ENCODE results near the gene C1orf56.

DNA sequence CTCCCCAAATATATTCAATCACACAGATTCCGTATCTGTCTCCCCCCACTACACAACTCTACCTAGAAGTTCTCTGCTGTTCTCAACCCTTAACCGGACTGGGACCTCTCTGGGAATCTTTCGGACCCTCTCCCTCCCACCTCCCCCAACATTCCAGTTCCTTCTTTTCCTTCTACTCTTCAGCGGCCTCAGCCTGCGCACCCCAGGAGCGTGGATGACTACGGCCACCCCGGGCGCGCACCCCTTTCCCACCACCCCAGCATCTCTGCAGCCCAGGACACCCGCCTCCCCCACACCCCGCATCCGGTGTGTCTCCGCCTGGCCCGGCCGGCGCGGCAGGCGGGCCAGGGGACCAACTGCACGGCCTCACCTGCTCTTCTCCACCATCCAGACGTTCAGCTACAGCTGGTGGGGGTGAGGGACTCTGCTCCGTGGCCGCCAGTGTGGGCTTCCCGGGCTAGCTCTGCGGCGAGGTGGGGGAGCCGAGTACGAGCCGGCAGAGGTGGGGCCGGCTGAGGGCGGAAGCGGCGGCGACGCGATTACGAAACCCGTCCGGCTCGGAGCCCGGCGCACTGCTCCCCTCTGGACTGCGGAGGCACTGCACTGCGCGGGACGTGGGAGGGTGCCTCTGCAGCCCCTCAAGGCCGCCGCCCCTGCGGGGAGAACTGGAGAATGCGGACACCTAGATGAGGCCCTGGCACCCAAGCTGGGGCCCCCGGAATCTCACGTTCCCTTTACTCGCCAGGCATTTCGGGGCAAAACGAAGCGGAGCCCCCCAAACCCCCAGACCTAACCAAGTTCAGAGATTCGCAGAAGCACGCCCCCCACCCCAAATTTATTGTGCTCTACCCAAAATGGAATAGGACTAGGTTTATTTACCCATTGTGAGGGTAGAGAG is 11.8 kb downstream of the C1orf56 start, which contains the start of gene CDC42SE1:
- TF ChIP-seq POLR2A (IDR thresholded peaks at IDR 0.05) (peak; percentile 40 to 81 (median 75)), POLR2AphosphoS5 (IDR thresholded peaks at IDR 0.05) (peak; percentile 98 to 99 (median 98))
- TF ChIP-seq, protein P1, sequence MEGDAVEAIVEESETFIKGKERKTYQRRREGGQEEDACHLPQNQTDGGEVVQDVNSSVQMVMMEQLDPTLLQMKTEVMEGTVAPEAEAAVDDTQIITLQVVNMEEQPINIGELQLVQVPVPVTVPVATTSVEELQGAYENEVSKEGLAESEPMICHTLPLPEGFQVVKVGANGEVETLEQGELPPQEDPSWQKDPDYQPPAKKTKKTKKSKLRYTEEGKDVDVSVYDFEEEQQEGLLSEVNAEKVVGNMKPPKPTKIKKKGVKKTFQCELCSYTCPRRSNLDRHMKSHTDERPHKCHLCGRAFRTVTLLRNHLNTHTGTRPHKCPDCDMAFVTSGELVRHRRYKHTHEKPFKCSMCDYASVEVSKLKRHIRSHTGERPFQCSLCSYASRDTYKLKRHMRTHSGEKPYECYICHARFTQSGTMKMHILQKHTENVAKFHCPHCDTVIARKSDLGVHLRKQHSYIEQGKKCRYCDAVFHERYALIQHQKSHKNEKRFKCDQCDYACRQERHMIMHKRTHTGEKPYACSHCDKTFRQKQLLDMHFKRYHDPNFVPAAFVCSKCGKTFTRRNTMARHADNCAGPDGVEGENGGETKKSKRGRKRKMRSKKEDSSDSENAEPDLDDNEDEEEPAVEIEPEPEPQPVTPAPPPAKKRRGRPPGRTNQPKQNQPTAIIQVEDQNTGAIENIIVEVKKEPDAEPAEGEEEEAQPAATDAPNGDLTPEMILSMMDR (IDR thresholded peaks at IDR 0.05 in 8 of 11, conservative IDR thresholded peaks at IDR 0.05 in 3 of 11): peak; percentile 83 to 98 (median 95)

Data from spleen (tissue), 7 donors.